Measurements from ENCODE around the gene NFS1. TPM values are rescaled to one million over a fixed set of nuclear protein-coding genes. Genes with fewer than 3 reads are reported as not detected.

Gene NFS1
- total RNA-seq, 1 donor from 2014 or later: 26.0 TPM

- Mint-ChIP-seq H3K9me3 (ENCODE audit: unreplicated experiment) (no peaks in the 10 kb centered on the region), H3K27me3 (ENCODE audit: unreplicated experiment) (no peaks in the 10 kb centered on the region), H3K4me1 (ENCODE audit: unreplicated experiment) (peaks cover 40% of the 10 kb centered on the region), H3K36me3 (ENCODE audit: unreplicated experiment) (peaks cover 44% of the 10 kb centered on the region), H3K27ac (ENCODE audit: unreplicated experiment) (peak overlapping the region; percentile 19), H3K4me3 (ENCODE audit: unreplicated experiment) (no peak overlapping the region)
- TF ChIP-seq CTCF (IDR thresholded peaks at IDR 0.05): no peak
- no peak for DNase-seq (ENCODE audit: extremely low spot score, unreplicated experiment)
Measured at GRCh38 chr20:35731862-35732643, 32.9 kb upstream of the NFS1 start.

GRCh38 chr20:35731469-35731788 is 32.3 kb upstream of the NFS1 start:
- Mint-ChIP-seq H3K4me1 (ENCODE audit: unreplicated experiment) (peaks cover 40% of the 10 kb centered on the region), H3K27me3 (ENCODE audit: unreplicated experiment) (no peaks in the 10 kb centered on the region), H3K36me3 (ENCODE audit: unreplicated experiment) (peaks cover 50% of the 10 kb centered on the region), H3K27ac (ENCODE audit: unreplicated experiment) (no peak overlapping the region), H3K4me3 (ENCODE audit: unreplicated experiment) (no peak overlapping the region), H3K9me3 (ENCODE audit: unreplicated experiment) (no peaks in the 10 kb centered on the region)
- DNase-seq (ENCODE audit: extremely low spot score, unreplicated experiment): no peak
- no peak for TF ChIP-seq CTCF (IDR thresholded peaks at IDR 0.05)

GRCh38 chr20:35730583-35731468 is 31.7 kb upstream of the NFS1 start:
- no peaks in the 10 kb centered on the region for H3K9me3 Mint-ChIP-seq (ENCODE audit: unreplicated experiment)
- H3K4me1 Mint-ChIP-seq (ENCODE audit: unreplicated experiment): peaks cover 36% of the 10 kb centered on the region
- no peak for DNase-seq (ENCODE audit: extremely low spot score, unreplicated experiment)
- no peak overlapping the region for H3K4me3 Mint-ChIP-seq (ENCODE audit: unreplicated experiment)
- no peaks in the 10 kb centered on the region for H3K27me3 Mint-ChIP-seq (ENCODE audit: unreplicated experiment)
- no peak overlapping the region for H3K27ac Mint-ChIP-seq (ENCODE audit: unreplicated experiment)
- H3K36me3 Mint-ChIP-seq (ENCODE audit: unreplicated experiment): peaks cover 48% of the 10 kb centered on the region
- no peak for TF ChIP-seq CTCF (IDR thresholded peaks at IDR 0.05)

GRCh38 chr20:35729836-35730582 is 30.9 kb upstream of the NFS1 start:
- no peaks in the 10 kb centered on the region for H3K27me3 Mint-ChIP-seq (ENCODE audit: unreplicated experiment)
- no peak overlapping the region for H3K27ac Mint-ChIP-seq (ENCODE audit: unreplicated experiment)
- DNase-seq (ENCODE audit: extremely low spot score, unreplicated experiment): no peak
- no peak overlapping the region for H3K4me3 Mint-ChIP-seq (ENCODE audit: unreplicated experiment)
- no peaks in the 10 kb centered on the region for H3K9me3 Mint-ChIP-seq (ENCODE audit: unreplicated experiment)
- peaks cover 47% of the 10 kb centered on the region for H3K36me3 Mint-ChIP-seq (ENCODE audit: unreplicated experiment)
- H3K4me1 Mint-ChIP-seq (ENCODE audit: unreplicated experiment): peaks cover 31% of the 10 kb centered on the region
- no peak for TF ChIP-seq CTCF (IDR thresholded peaks at IDR 0.05)

Data from osteocyte (in vitro differentiated cells).